Brain pericyte (primary cell): ENCODE data around the gene VEGFB.

Experiments
- DNase-seq: peaks from one replicate; pipeline ENCODE4 v3.0.0-alpha.2; 2012; ENCODE audit warnings: low read depth, low spot score

VEGFB gene

DNA sequence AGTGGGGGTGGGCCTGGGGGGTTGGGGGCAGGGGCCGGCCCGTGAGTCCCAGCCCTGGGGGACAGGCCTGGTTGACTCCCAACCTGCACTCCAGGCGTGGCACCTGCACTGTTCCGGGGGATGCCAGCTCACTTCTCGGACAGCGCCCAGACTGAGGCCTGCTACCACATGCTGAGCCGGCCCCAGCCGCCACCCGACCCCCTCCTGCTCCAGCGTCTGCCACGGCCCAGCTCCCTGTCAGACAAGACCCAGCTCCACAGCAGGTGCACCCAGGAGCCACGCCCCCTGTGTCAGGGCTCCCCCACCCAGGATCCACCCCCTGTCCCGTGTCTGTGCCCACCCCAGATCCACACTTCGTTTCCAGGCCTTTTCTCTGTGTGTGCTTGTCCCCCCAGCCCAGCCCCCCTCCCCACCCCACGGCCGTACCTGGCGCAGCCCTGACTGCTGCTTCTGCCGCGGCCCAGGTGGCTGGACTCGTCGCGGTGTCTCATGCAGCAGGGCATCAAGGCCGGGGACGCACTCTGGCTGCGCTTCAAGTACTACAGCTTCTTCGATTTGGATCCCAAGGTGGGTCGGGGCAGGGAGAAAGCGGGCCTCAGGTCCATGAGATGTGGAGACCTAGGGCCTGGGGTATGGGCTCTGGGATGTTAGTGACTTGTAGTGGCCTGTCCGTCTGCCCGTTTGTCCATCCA is 23.1 kb upstream of the VEGFB start:
- DNase-seq: no peak

DNA sequence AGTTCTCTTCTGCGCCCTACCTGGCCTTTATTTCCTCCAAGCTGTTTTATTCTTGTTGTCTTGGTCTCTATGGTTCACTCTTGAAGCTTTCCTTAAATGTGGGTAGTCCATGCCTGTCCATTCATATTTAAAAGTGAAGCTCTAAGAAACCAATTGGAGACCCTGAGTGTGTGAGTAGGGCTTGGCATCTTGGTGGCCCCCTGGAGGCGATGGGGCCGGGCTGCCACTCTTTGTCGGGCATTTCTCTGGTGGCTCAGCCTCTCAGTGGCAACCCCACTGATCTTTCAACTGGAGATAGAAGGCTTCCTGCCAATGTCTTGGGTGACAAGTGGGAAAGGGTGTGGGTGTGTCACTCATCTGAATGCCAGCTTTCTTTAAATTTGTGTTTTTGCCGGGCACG is 17.5 kb upstream of the VEGFB start:
- no peak for DNase-seq

DNA sequence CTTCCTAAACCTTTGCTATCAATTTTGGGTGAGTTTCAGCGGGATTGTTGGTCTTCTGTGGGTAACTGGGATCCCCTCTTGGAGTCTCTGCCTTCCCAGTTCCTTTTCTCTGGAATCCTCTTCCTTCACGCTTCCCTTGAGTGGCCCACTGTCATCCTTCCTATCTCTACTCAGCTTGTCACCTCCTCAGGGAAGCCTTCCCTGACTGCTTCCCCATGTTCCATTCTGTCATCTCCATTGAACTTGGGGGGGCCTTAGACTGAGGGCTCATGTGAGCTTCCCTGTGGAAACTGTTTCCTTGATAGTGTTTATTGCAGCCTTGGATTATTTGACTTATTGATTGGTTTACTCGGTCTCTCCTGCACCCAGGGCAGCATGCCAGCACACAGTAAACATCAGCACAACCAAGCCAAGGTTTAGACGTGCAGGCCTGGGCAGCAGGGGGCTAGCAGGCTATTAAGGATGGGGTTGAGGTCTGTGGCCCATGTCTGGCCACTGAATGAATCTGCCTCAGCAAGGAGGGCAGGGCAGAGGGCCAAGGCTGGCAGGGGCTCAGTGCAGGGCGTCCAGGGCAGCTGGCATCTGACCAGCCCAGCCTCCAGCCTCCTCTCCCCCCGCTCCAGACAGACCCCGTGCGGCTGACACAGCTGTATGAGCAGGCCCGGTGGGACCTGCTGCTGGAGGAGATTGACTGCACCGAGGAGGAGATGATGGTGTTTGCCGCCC is 15.6 kb upstream of the VEGFB start:
- no peak for DNase-seq

DNA sequence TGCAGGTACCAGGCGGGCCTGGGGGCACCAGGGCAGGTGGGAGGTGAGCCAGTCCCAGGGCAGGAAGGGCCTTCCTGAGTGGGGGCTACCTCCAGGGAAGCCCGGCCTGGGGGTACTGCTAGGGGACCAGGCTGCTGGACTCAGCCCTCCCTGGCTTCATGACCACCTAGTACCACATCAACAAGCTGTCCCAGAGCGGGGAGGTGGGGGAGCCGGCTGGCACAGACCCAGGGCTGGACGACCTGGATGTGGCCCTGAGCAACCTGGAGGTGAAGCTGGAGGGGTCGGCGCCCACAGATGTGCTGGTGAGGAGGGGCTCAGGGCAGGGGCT is 15.1 kb upstream of the VEGFB start:
- no peak for DNase-seq

DNA sequence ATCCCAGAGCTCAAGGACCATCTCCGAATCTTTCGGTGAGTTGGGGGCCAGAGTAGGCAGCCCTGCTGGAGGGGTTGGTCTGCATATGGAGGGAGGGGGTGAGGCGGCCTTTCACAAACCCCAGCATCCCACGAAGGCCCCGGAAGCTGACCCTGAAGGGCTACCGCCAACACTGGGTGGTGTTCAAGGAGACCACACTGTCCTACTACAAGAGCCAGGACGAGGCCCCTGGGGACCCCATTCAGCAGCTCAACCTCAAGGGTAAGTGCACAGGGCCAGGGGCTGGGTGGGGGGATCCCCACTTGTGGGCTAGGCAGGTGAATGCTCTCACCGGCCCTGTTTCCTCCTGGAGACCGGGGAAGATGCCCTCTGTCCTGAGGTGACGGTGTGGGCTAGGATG is 14.6 kb upstream of the VEGFB start:
- no peak for DNase-seq

DNA sequence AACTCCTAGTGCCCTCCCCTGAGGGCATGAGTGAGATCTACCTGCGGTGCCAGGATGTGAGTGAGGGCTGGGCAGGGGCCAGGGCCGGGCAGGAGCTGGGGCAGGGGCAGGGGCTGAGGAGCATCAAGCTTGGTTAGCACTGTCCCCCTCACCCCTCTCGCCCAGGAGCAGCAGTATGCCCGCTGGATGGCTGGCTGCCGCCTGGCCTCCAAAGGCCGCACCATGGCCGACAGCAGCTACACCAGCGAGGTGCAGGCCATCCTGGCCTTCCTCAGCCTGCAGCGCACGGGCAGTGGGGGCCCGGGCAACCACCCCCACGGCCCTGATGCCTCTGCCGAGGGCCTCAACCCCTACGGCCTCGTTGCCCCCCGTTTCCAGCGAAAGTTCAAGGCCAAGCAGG is 14.1 kb upstream of the VEGFB start:
- no peak for DNase-seq

DNA sequence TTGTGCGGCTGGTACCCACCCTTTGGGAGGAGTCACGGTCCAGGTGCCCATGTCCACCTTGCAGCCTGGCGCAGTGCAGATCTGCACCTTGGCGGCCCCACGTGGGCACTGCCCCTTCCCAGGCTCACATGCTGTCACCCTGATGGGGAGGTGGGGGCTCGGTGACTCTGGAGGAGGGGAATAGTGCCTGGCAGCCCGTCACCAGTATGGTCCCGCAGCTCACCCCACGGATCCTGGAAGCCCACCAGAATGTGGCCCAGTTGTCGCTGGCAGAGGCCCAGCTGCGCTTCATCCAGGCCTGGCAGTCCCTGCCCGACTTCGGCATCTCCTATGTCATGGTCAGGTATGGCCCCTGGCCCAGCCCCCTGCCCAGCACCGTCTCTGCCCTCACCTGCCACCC is 13.6 kb upstream of the VEGFB start:
- DNase-seq: no peak

DNA sequence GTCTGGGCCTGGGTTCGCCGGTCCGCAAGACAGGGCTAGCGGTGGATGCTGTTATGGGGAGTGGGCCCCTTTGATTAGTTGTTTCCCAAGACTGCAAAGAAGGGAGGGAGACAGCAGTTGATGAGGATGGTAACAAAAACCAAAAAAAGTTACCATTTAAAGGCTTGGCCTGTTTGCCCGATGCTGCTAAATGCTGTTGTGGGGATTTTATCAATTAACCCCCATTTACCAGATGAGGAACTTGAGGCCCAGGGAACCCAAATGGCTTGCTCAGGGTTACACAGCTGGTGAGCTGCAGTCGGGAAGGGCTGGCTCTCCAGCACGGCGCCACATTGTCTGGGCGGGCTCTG is 11.8 kb upstream of the VEGFB start:
- DNase-seq: no peak

DNA sequence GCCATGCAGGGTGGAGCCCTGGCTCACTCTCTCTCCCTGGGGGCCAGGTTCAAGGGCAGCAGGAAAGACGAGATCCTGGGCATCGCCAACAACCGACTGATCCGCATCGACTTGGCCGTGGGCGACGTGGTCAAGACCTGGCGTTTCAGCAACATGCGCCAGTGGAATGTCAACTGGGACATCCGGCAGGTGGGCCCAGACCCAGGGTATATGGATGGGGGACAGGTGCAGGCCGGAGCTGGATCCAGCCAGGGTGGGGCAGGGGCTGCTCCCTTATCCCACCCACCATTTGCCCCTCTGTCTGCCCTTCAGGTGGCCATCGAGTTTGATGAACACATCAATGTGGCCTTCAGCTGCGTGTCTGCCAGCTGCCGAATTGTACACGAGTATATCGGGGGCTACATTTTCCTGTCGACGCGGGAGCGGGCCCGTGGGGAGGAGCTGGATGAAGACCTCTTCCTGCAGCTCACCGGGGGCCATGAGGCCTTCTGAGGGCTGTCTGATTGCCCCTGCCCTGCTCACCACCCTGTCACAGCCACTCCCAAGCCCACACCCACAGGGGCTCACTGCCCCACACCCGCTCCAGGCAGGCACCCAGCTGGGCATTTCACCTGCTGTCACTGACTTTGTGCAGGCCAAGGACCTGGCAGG is 11.3 kb upstream of the VEGFB start:
- no peak for DNase-seq

DNA sequence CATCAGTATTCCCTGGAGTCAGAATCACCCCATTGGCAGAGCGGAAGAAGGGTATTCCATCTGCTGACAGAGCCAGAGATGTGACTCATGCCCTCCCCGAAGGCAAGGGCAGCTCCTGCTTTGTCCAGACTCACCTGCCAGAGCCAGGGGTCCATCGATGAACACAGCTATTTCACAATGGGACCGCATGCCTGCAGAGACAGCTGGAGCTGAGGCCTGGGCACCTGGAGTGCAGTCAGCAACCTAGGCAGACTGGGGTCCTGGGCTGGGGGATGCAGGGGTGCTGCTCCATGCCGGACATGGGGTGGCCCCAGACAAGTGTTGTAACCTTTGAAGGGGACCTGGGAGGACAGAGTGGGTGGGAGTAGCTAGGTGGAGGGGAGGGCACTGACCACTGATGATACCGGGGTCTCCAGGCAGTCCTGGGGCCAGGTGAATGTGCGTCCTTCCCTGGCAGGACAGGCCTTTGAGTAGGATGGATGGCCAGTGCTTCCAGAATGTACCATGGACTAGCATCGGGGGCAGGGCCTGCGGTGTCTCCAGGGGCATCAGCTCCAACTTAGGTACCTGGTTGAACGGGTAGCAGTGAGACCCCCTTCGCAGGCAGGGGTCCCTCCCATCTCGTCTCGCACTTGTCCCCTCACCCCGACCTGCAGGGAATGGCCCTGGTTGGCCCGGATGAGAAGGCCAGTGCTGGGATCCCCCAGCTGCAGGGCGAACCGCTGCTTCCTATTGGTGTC is 10.1 kb upstream of the VEGFB start:
- no peak for DNase-seq

DNA sequence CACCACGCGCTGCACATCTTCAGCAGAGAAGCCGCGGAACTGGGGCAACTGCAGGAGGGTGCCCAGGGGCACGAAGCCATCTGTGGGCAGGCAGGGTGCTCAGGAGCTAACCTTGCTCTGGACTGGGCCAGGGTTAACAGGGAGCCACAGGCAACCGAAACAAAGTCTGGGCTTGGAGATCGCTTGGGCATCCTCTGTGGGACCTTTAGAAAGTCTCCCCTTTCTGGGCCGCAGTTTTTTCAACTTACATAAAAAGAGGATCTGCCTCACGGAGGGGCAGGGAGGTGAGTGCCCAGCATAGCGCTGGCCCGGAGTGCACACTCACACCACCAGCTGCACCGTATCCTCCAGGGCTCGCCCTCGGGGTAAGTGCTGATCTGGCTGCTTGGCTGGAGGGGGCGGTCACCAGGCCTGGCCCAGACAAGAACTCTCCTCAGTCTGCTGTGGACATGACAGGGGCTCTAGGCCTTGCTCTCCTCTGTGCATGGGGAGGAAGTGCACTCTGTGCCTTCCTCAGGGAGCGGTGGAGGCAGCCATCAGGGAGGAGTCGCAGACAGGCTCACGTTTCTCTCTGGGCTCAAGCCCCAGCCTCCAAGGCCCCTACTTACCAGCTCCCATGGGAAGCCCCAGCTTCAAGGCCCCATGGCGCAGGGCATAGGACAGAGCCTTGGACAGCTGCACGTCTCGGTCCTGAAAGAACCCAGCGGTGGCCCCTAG is 9.3 kb upstream of the VEGFB start:
- DNase-seq: no peak

DNA sequence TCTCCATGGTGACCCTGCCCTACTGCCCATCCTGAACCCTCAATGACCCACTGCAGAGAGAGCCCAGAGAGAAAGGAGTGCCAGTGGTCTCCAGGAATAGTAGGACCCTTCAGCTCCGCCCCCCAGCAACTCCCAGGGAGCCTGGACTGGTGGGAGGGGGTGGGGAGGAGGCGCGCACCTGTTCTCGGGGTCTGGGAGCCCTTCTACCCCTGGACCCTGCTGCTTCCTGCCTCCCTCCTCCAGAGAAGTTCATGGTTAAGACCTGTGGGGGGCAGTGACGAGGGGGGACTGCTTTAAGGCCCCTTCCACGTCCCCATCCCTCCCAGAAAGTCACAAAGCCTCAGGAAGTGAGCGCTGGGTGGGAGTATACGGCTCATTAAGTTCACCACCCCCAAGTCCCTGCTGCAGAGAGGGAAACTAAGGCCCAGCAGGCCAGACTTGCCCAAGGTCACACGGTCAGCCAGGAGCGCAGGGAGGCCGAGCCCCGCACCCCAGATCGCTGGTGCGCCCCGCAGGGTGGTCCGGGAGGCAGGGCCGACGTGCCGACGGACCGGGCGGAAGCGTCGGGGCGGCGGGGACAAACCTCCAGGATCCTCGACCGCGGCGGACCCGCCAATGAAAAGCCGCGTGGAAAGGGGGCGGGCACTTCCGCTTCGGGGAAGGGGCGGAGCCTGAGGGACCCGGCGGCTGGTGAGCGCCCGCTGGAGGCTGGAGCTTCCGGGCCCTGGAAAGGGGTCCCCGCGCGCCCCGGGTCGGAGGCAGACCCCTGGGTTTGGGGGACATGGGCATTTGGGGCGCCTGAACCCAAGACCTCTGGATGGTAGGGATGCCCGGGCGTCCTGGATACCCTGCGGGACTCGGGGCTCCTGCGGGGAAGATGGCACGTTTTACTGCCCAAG is 8.5 kb upstream of the VEGFB start, which contains the start of the genes NUDT22 and TRPT1:
NUDT22 (plus strand) TSS at position 667 of the 899 bp plus-strand sequence. CDS start 379 bp downstream, outside the sequence.
TRPT1 (minus strand) TSS at position 579 of the 899 bp plus-strand sequence; CDS start at position 253, 326 bp downstream.
- DNase-seq: no peak

DNA sequence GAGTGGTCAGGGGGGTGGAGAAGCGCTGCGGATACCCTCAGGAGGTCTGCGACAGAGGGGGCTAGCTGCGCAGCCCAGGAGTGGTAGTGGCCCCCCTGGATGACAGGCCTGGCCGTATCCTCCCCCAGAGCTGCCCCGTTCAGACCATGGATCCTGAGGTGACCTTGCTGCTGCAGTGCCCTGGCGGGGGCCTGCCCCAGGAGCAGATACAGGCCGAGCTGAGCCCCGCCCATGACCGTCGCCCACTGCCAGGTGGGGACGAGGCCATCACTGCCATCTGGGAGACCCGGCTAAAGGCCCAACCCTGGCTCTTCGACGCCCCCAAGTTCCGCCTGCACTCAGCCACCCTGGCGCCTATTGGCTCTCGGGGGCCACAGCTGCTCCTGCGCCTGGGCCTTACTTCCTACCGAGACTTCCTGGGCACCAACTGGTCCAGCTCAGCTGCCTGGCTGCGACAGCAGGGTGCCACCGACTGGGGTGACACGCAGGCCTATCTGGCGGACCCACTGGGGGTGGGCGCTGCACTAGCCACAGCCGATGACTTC is 7.8 kb upstream of the VEGFB start:
- DNase-seq: no peak

DNA sequence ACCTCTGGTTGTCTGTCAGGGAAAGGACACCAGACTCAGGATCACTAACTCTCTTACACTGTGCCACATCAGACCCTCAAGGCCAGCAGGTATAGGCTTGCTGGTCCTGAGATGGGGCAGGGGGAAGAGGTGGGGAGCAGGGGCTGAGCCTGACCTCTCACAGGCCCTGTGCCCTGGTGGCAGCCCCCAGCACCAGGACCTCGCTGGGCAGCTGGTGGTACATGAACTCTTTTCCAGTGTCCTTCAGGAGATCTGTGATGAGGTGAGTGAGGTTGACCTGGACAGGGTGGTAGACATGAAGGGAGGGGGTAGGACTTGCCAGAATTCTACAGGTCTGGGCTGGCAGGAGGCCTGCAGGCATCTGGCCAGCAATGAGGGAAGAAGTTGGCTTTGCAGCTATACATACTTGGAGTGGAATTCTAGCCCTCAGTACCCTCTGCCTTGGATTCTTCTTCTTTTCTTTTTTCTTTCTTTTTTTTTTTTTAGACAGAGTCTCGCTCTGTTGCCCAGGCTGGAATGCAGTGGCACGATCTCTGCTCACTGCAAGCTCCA is 6.9 kb upstream of the VEGFB start:
- DNase-seq: no peak

DNA sequence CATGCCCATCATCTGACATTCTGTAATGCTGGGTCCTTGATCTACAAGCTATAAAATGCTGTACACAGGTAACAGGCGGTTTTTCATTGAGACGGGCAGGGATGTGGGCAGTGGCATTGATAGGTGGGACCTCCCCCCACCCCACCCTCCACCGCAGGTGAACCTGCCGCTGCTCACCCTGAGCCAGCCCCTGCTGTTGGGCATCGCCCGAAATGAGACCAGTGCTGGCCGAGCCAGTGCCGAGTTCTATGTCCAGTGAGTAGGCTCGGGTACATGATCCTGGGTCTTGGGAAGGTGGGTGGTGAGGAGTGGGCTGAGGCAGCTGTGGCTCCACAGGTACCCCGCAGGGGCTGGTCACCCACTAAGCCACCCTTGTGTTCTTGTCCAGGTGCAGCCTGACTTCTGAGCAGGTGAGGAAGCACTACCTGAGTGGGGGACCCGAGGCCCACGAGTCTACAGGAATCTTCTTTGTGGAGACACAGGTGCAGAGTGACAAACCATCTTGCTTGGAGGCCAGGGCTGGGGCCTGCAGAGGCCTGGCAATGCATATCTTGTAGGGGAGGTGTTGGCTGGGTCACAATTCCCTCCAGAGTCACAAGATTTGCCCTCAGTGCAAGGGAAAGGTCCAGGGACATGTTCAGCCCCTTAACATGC is 5.2 kb upstream of the VEGFB start:
- DNase-seq: no peak

DNA sequence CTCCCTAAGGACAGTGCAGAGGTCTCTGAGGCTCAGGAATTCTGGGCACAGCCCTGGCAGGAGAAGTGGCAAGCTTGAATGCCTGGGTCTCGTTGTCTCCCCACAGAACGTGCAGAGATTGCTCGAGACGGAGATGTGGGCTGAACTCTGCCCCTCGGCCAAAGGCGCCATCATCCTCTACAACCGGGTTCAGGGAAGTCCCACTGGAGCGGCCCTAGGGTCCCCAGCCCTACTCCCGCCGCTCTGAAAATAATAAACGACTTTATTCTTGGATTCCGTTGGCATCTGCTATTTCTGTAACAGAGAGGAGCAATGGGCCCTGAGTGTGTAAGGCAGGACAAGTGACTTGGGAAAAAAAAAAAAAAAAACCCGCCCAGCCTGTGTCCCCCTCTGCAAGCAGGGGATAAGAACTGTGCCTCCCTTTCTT is 4.6 kb upstream of the VEGFB start:
- no peak for DNase-seq

DNA sequence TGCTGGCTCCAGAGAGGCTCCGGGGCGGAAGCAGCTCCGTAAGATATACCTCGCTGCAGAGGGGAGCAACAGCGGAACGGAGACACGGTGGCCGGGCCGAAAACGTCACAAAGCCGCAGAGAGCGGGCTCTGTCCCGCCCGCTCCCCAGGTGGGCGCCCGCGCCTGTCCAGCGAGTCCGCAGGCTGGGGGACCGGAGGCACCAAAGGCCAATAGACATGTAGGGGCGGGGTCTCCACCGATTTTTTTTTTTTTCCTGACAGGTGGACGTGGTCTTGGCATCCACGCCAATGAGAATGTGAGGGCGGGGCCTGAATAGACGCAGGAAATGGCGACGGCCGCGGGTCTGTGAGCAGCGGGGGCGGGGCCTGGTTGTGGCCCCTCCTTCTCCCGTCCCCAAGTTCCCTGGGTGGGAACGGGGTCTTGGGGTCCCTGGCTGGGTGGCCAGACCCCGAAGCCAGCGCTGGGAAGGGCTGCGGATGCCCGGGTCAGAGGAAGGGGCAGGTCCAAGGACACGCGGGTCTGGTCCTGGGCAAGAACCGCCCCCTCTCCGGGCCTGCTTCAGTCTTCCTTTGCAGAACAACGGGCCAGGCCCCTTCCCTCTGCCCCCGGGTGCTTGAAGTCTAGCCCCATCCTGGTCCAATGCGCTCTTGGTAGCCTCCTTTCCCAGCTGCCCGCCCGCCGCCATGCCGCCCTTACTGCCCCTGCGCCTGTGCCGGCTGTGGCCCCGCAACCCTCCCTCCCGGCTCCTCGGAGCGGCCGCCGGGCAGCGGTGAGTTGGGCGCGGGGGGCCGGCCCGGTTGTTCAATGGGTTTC is 4.0 kb upstream of the VEGFB start, which contains the start of gene DNAJC4:
DNAJC4 (plus strand) TSS at position 378 of the 814 bp plus-strand sequence; CDS start at position 685, 307 bp downstream.
- DNase-seq: peak; percentile 57

DNA sequence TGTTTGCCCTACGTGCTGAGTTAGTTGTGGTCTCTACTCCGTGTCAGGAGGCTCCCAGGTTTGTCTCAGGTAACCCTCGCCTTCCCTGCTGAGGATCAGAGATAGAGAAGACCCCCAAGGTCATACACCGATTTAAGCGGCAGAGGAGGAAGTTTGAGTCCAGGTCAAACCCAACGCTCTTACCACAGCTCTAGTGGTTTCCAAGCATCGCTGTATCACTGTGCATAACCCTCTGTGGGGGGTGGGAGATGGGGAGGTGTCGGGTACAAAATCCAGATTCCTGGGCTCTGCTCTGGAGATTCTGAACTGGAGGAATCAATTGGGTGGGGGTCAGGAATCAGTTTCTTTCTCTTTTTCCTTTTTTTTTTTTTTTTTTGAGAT is 3.4 kb upstream of the VEGFB start:
- DNase-seq: no peak
